ENCODE data around the gene GLDC. TPM values are rescaled to one million over a fixed set of nuclear protein-coding genes. Genes with fewer than 3 reads are reported as not detected.
"Not testable (repeated sequence)": the region's sequence is repeated elsewhere in the genome, so short reads cannot be mapped to it uniquely, and the experiment has no call there.

The GLDC gene
- polyA plus RNA-seq, 2 donors: 2.3 to 2.7 TPM

- Histone ChIP-seq H3K27ac (ENCODE audit: low read depth in 2 of 2, low read length in 1 of 2) (no peak overlapping the region), H3K9me3 (ENCODE audit: control insufficient read depth in 2 of 2, insufficient read depth in 1 of 2, low read depth in 1 of 2, low read length in 1 of 2) (no peaks in the 10 kb centered on the region), H3K4me1 (ENCODE audit: control insufficient read depth in 2 of 2, insufficient read depth in 2 of 2, low read length in 1 of 2) (peaks cover 0 to 4% of the 10 kb centered on the region in 2 donors), H3K36me3 (ENCODE audit: control insufficient read depth in 2 of 2, insufficient read depth in 2 of 2, low read length in 1 of 2) (no peaks in the 10 kb centered on the region), H3K4me3 (ENCODE audit: low read depth in 1 of 2, low read length in 2 of 2) (no peak overlapping the region), H3K27me3 (ENCODE audit: control insufficient read depth in 1 of 2, insufficient read depth in 2 of 2, low read length in 2 of 2) (no peaks in the 10 kb centered on the region)
- WGBS, 2 donors: 71 to 74% methylated on average over 4 of the region's 4 CpGs
These were observed 14.4 kb downstream of the GLDC start for GRCh38 chr9:6631207-6631512.

GRCh38 chr9:6630502-6631206 lies 14.9 kb downstream of the GLDC start:
- H3K27me3 ChIP-seq (ENCODE audit: control insufficient read depth in 1 of 2, insufficient read depth in 2 of 2, low read length in 2 of 2): no peaks in the 10 kb centered on the region
- WGBS, 2 donors: 67 to 81% methylated on average over 11 of the region's 11 CpGs
- H3K4me3 ChIP-seq (ENCODE audit: low read depth in 1 of 2, low read length in 2 of 2): no peak overlapping the region
- H3K4me1 ChIP-seq (ENCODE audit: control insufficient read depth in 2 of 2, insufficient read depth in 2 of 2, low read length in 1 of 2): peaks cover 0 to 4% of the 10 kb centered on the region in 2 donors
- H3K9me3 ChIP-seq (ENCODE audit: control insufficient read depth in 2 of 2, insufficient read depth in 1 of 2, low read depth in 1 of 2, low read length in 1 of 2): no peaks in the 10 kb centered on the region
- H3K27ac ChIP-seq (ENCODE audit: low read depth in 2 of 2, low read length in 1 of 2): peak overlapping the region in 1 of 2 donors; percentile 13
- H3K36me3 ChIP-seq (ENCODE audit: control insufficient read depth in 2 of 2, insufficient read depth in 2 of 2, low read length in 1 of 2): no peaks in the 10 kb centered on the region

- H3K4me3 ChIP-seq (ENCODE audit: low read depth in 1 of 2, low read length in 2 of 2): no peak overlapping the region
- peak overlapping the region in 1 of 2 donors; percentile 41 for H3K27ac ChIP-seq (ENCODE audit: low read depth in 2 of 2, low read length in 1 of 2)
- 43 to 68% methylated on average over 2 of the region's 2 CpGs for WGBS, 2 donors
- no peaks in the 10 kb centered on the region for H3K9me3 ChIP-seq (ENCODE audit: control insufficient read depth in 2 of 2, insufficient read depth in 1 of 2, low read depth in 1 of 2, low read length in 1 of 2)
- H3K4me1 ChIP-seq (ENCODE audit: control insufficient read depth in 2 of 2, insufficient read depth in 2 of 2, low read length in 1 of 2): peaks cover 0 to 4% of the 10 kb centered on the region in 2 donors
- H3K36me3 ChIP-seq (ENCODE audit: control insufficient read depth in 2 of 2, insufficient read depth in 2 of 2, low read length in 1 of 2): no peaks in the 10 kb centered on the region
- H3K27me3 ChIP-seq (ENCODE audit: control insufficient read depth in 1 of 2, insufficient read depth in 2 of 2, low read length in 2 of 2): no peaks in the 10 kb centered on the region
These were observed 16.8 kb downstream of the GLDC start for GRCh38 chr9:6628704-6629103.

- H3K9me3 ChIP-seq (ENCODE audit: control insufficient read depth in 2 of 2, insufficient read depth in 1 of 2, low read depth in 1 of 2, low read length in 1 of 2): no peaks in the 10 kb centered on the region
- no peaks in the 10 kb centered on the region for H3K36me3 ChIP-seq (ENCODE audit: control insufficient read depth in 2 of 2, insufficient read depth in 2 of 2, low read length in 1 of 2)
- WGBS, 2 donors: 49 to 89% methylated on average over 2 of the region's 2 CpGs
- H3K4me1 ChIP-seq (ENCODE audit: control insufficient read depth in 2 of 2, insufficient read depth in 2 of 2, low read length in 1 of 2): no peaks in the 10 kb centered on the region
- H3K27me3 ChIP-seq (ENCODE audit: control insufficient read depth in 1 of 2, insufficient read depth in 2 of 2, low read length in 2 of 2): no peaks in the 10 kb centered on the region
- no peak overlapping the region for H3K4me3 ChIP-seq (ENCODE audit: low read depth in 1 of 2, low read length in 2 of 2)
- no peak overlapping the region for H3K27ac ChIP-seq (ENCODE audit: low read depth in 2 of 2, low read length in 1 of 2)
These were observed 20.2 kb downstream of the GLDC start for GRCh38 chr9:6625363-6625762.

- not testable (repeated sequence) for H3K36me3 ChIP-seq (ENCODE audit: control insufficient read depth in 2 of 2, insufficient read depth in 2 of 2, low read length in 1 of 2); H3K27me3 ChIP-seq (ENCODE audit: control insufficient read depth in 1 of 2, insufficient read depth in 2 of 2, low read length in 2 of 2); H3K4me3 ChIP-seq (ENCODE audit: low read depth in 1 of 2, low read length in 2 of 2); H3K9me3 ChIP-seq (ENCODE audit: control insufficient read depth in 2 of 2, insufficient read depth in 1 of 2, low read depth in 1 of 2, low read length in 1 of 2); H3K4me1 ChIP-seq (ENCODE audit: control insufficient read depth in 2 of 2, insufficient read depth in 2 of 2, low read length in 1 of 2); H3K27ac ChIP-seq (ENCODE audit: low read depth in 2 of 2, low read length in 1 of 2)
- WGBS, 2 donors: 97% methylated on average over 29 of the region's 29 CpGs; no CpG with 5 or more reads in 1 of the 2 donors
These were observed 22.7 kb downstream of the GLDC start for GRCh38 chr9:6622784-6623183.

- no peaks in the 10 kb centered on the region for H3K4me1 ChIP-seq (ENCODE audit: control insufficient read depth in 2 of 2, insufficient read depth in 2 of 2, low read length in 1 of 2)
- no peaks in the 10 kb centered on the region for H3K27me3 ChIP-seq (ENCODE audit: control insufficient read depth in 1 of 2, insufficient read depth in 2 of 2, low read length in 2 of 2)
- H3K9me3 ChIP-seq (ENCODE audit: control insufficient read depth in 2 of 2, insufficient read depth in 1 of 2, low read depth in 1 of 2, low read length in 1 of 2): no peaks in the 10 kb centered on the region
- WGBS, 2 donors: 82 to 83% methylated on average over 5 of the region's 5 CpGs
- H3K36me3 ChIP-seq (ENCODE audit: control insufficient read depth in 2 of 2, insufficient read depth in 2 of 2, low read length in 1 of 2): no peaks in the 10 kb centered on the region
- no peak overlapping the region for H3K27ac ChIP-seq (ENCODE audit: low read depth in 2 of 2, low read length in 1 of 2)
- H3K4me3 ChIP-seq (ENCODE audit: low read depth in 1 of 2, low read length in 2 of 2): no peak overlapping the region
These were observed 24.7 kb downstream of the GLDC start for GRCh38 chr9:6620796-6621195.

- Histone ChIP-seq H3K27ac (ENCODE audit: low read depth in 2 of 2, low read length in 1 of 2) (no peak overlapping the region), H3K4me1 (ENCODE audit: control insufficient read depth in 2 of 2, insufficient read depth in 2 of 2, low read length in 1 of 2) (no peaks in the 10 kb centered on the region), H3K9me3 (ENCODE audit: control insufficient read depth in 2 of 2, insufficient read depth in 1 of 2, low read depth in 1 of 2, low read length in 1 of 2) (no peaks in the 10 kb centered on the region), H3K27me3 (ENCODE audit: control insufficient read depth in 1 of 2, insufficient read depth in 2 of 2, low read length in 2 of 2) (no peaks in the 10 kb centered on the region), H3K4me3 (ENCODE audit: low read depth in 1 of 2, low read length in 2 of 2) (no peak overlapping the region), H3K36me3 (ENCODE audit: control insufficient read depth in 2 of 2, insufficient read depth in 2 of 2, low read length in 1 of 2) (no peaks in the 10 kb centered on the region)
- 91 to 95% methylated on average over 3 of the region's 3 CpGs for WGBS, 2 donors
These were observed 25.2 kb downstream of the GLDC start for GRCh38 chr9:6620353-6620752.

- no peak overlapping the region for H3K27ac ChIP-seq (ENCODE audit: low read depth in 2 of 2, low read length in 1 of 2)
- WGBS, 2 donors: 95 to 97% methylated on average over 6 of the region's 6 CpGs
- no peaks in the 10 kb centered on the region for H3K9me3 ChIP-seq (ENCODE audit: control insufficient read depth in 2 of 2, insufficient read depth in 1 of 2, low read depth in 1 of 2, low read length in 1 of 2)
These were observed 25.6 kb downstream of the GLDC start for GRCh38 chr9:6619909-6620308.

GRCh38 chr9:6616951-6617602 lies 28.5 kb downstream of the GLDC start:
- WGBS, 2 donors: 71 to 73% methylated on average over 9 of the region's 9 CpGs
- Histone ChIP-seq H3K9me3 (ENCODE audit: control insufficient read depth in 2 of 2, insufficient read depth in 1 of 2, low read depth in 1 of 2, low read length in 1 of 2) (no peaks in the 10 kb centered on the region), H3K27me3 (ENCODE audit: control insufficient read depth in 1 of 2, insufficient read depth in 2 of 2, low read length in 2 of 2) (no peaks in the 10 kb centered on the region), H3K4me3 (ENCODE audit: low read depth in 1 of 2, low read length in 2 of 2) (no peak overlapping the region), H3K36me3 (ENCODE audit: control insufficient read depth in 2 of 2, insufficient read depth in 2 of 2, low read length in 1 of 2) (no peaks in the 10 kb centered on the region), H3K4me1 (ENCODE audit: control insufficient read depth in 2 of 2, insufficient read depth in 2 of 2, low read length in 1 of 2) (no peaks in the 10 kb centered on the region), H3K27ac (ENCODE audit: low read depth in 2 of 2, low read length in 1 of 2) (no peak overlapping the region)

More at GRCh38 chr9:6619909-6620308, 25.6 kb downstream of the GLDC start:
- no peaks in the 10 kb centered on the region for H3K36me3 ChIP-seq (ENCODE audit: control insufficient read depth in 2 of 2, insufficient read depth in 2 of 2, low read length in 1 of 2)
- H3K27me3 ChIP-seq (ENCODE audit: control insufficient read depth in 1 of 2, insufficient read depth in 2 of 2, low read length in 2 of 2): no peaks in the 10 kb centered on the region
- H3K4me1 ChIP-seq (ENCODE audit: control insufficient read depth in 2 of 2, insufficient read depth in 2 of 2, low read length in 1 of 2): no peaks in the 10 kb centered on the region
- no peak overlapping the region for H3K4me3 ChIP-seq (ENCODE audit: low read depth in 1 of 2, low read length in 2 of 2)

- Histone ChIP-seq H3K4me1 (ENCODE audit: control insufficient read depth in 2 of 2, insufficient read depth in 2 of 2, low read length in 1 of 2) (no peaks in the 10 kb centered on the region), H3K9me3 (ENCODE audit: control insufficient read depth in 2 of 2, insufficient read depth in 1 of 2, low read depth in 1 of 2, low read length in 1 of 2) (no peaks in the 10 kb centered on the region), H3K27ac (ENCODE audit: low read depth in 2 of 2, low read length in 1 of 2) (no peak overlapping the region), H3K4me3 (ENCODE audit: low read depth in 1 of 2, low read length in 2 of 2) (no peak overlapping the region), H3K27me3 (ENCODE audit: control insufficient read depth in 1 of 2, insufficient read depth in 2 of 2, low read length in 2 of 2) (no peaks in the 10 kb centered on the region), H3K36me3 (ENCODE audit: control insufficient read depth in 2 of 2, insufficient read depth in 2 of 2, low read length in 1 of 2) (no peaks in the 10 kb centered on the region)
- 60 to 73% methylated on average over 5 of the region's 5 CpGs for WGBS, 2 donors
These were observed 31.0 kb downstream of the GLDC start for GRCh38 chr9:6614489-6614888.
